HEK293T (cell line): ENCODE measurements around the gene ANKFN1.

ENCODE experiments used
- ARNT ChIP-seq: fragments of 450-650 bp; IDR thresholded peaks from 2 replicates; pipeline ENCODE4 v1.6.1; 2017; ENCODE audit warnings: mild to moderate bottlenecking
- BHLHE40 ChIP-seq: fragments of 450-650 bp; IDR thresholded peaks from 2 replicates; pipeline ENCODE4 v1.6.1; 2016; ENCODE audit warnings: mild to moderate bottlenecking, moderate library complexity, borderline replicate concordance
- FOXA1 ChIP-seq: fragments of 450-650 bp; IDR thresholded peaks from 2 replicates; pipeline ENCODE4 v1.6.1; 2016; ENCODE audit warnings: mild to moderate bottlenecking
- FOXM1 ChIP-seq: fragments of 450-650 bp; IDR thresholded peaks from 2 replicates; pipeline ENCODE4 v1.6.1; 2017; ENCODE audit warnings: mild to moderate bottlenecking, borderline replicate concordance
- SP1 ChIP-seq: fragments of 450-650 bp; IDR thresholded peaks from 2 replicates; pipeline ENCODE4 v1.6.1; 2017
- ZNF384 ChIP-seq: fragments of 450-650 bp; IDR thresholded peaks from 2 replicates; pipeline ENCODE4 v1.6.1; 2016
- TF ChIP-seq, protein P1 (sequence below): fragments of 450-650 bp; IDR thresholded peaks from 2 replicates; pipeline ENCODE4 v1.6.1; 2016

DNA sequence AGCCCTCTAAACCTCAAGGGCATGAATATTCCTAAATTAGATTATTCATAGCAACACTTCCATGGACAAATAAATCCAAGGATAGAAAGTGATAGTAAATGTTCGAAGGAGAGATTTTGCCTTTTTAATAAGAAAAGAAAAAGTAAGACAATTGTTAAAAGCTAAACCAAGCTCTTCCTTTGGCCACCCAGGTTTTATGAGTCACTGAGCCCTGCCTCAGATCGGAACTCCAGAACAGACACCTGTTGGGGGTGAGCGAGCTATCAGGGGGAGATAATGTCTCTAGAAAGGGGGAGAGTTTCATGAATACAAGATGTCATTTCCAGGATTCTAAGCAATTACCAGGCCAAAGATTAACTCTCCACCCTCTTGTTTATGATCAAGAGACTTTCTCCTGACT is 171.4 kb downstream of the ANKFN1 start:
- TF ChIP-seq SP1 = no peak
- no peak for TF ChIP-seq BHLHE40
- no peak for TF ChIP-seq ZNF384
- TF ChIP-seq ARNT = no peak
- TF ChIP-seq FOXA1 = no peak
- TF ChIP-seq, protein P1, sequence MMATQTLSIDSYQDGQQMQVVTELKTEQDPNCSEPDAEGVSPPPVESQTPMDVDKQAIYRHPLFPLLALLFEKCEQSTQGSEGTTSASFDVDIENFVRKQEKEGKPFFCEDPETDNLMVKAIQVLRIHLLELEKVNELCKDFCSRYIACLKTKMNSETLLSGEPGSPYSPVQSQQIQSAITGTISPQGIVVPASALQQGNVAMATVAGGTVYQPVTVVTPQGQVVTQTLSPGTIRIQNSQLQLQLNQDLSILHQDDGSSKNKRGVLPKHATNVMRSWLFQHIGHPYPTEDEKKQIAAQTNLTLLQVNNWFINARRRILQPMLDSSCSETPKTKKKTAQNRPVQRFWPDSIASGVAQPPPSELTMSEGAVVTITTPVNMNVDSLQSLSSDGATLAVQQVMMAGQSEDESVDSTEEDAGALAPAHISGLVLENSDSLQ = no peak
- TF ChIP-seq FOXM1 = no peak
